HCT116 (cell line): ENCODE results near the gene SNX25. TPM values are rescaled to one million over a fixed set of nuclear protein-coding genes. Genes with fewer than 3 reads are reported as not detected.

Experiments
- ATAC-seq: fragments of 200-7000 bp; cut with Tn5 transposase; 2 replicates; pipeline ENCODE4 v1.9.1; 2020; ENCODE audit warnings: mild to moderate bottlenecking, moderate library complexity
- BruUV-seq: library from RNA; stranded (reverse); fragments of 400-500 nt; replicated peaks from 2 replicates; lab custom pipeline; 2021; lab: Mats Ljungman, UMichigan
- CTCF ChIA-PET: fragments of 300-600 bp; sonication (Branson Sonifier 250); formaldehyde crosslinking; loops from one replicate; lab custom pipeline; 2021; ENCODE audit warnings: antibody characterized with exemption; lab: Charles Lee
- POLR2A ChIA-PET: fragments of 300-600, 350-600 bp; sonication (Branson Sonifier 250); formaldehyde crosslinking; loops from one replicate; lab custom pipeline; 2021; ENCODE audit warnings: antibody characterized with exemption; lab: Charles Lee
- RAD21 ChIA-PET, 2 experiments: fragments of 300-600 bp; sonication (Branson Sonifier 250); formaldehyde crosslinking; loops; one replicate each; lab custom pipeline; 2023; ENCODE audit warnings: low total read pairs in 2 of 2; ENCODE audit not compliant: uncharacterized antibody in 2 of 2, unreplicated experiment in 2 of 2, low non-redundant PET in 1 of 2; lab: Charles Lee
- DNase-seq: peaks from one replicate; pipeline ENCODE4 v3.0.0-alpha.2; 2010; ENCODE audit warnings: low read depth, low spot score
- H2AFZ ChIP-seq: fragments of 200-600 bp; shearing (Covaris generic), sonication (generic); 2 replicates; pipeline ENCODE4 v1.6.1; 2017; ENCODE audit warnings: low read depth, mixed run types, mixed read lengths, antibody characterized with exemption, low read length; ENCODE audit not compliant: poor library complexity, severe bottlenecking
- H3K27ac ChIP-seq: 2 replicates; pipeline ENCODE4 v1.5.1; 2012; ENCODE audit warnings: low read depth, low read length
- H3K27me3 ChIP-seq: fragments of 200-600 bp; sonication (generic); 2 replicates; pipeline ENCODE4 v1.6.1; 2016; ENCODE audit warnings: mixed run types, low read length, mixed read lengths; ENCODE audit not compliant: insufficient read depth
- H3K36me3 ChIP-seq, 2 experiments: fragments of 200-500 bp in 1 of 2; fragments of 200-600 bp in 1 of 2; sonication (Bioruptor generic) in 1 of 2; sonication (generic) in 1 of 2; 2 replicates each; pipeline versions ENCODE4 v1.5.1 to v1.6.1; 2014 to 2016; ENCODE audit warnings: low read length in 2 of 2, inconsistent platforms in 1 of 2, mixed read lengths in 1 of 2, mixed run types in 1 of 2; ENCODE audit not compliant: insufficient read depth in 2 of 2, control insufficient read depth in 1 of 2
- H3K4me1 ChIP-seq, 2 experiments: fragments of 200-600 bp in 1 of 2; sonication (generic) in 1 of 2; 2 replicates each; pipeline versions ENCODE4 v1.5.1 to v1.6.1; 2012 to 2017; ENCODE audit warnings: low read length in 2 of 2, inconsistent platforms in 1 of 2, mild to moderate bottlenecking in 1 of 2, mixed read lengths in 1 of 2, mixed run types in 1 of 2, moderate library complexity in 1 of 2; ENCODE audit not compliant: insufficient read depth in 2 of 2, control insufficient read depth in 1 of 2
- H3K4me2 ChIP-seq: fragments of 200-600 bp; sonication (generic); 2 replicates; pipeline ENCODE4 v1.6.1; 2017; ENCODE audit warnings: mixed run types, low read length, mixed read lengths
- H3K4me3 ChIP-seq, 2 experiments: fragments of 200-600 bp in 1 of 2; sonication (generic) in 1 of 2; replicated peaks in 1 of 2; 2 replicates each; pipeline ENCODE4 v1.5.1; 2011 to 2016; ENCODE audit warnings: low read length in 2 of 2, control low read depth in 1 of 2, low read depth in 1 of 2, mild to moderate bottlenecking in 1 of 2, mixed read lengths in 1 of 2, mixed run types in 1 of 2
- H3K79me2 ChIP-seq: fragments of 200-600 bp; sonication (generic); 2 replicates; pipeline ENCODE4 v1.6.1; 2017; ENCODE audit warnings: mild to moderate bottlenecking, mixed run types, low read length, moderate library complexity, mixed read lengths; ENCODE audit not compliant: insufficient read depth
- H3K9ac ChIP-seq: fragments of 200-600 bp; sonication (generic); 2 replicates; pipeline ENCODE4 v1.6.1; 2016; ENCODE audit warnings: low read length, mixed read lengths
- H3K9me2 ChIP-seq: fragments of 200-600 bp; sonication (generic), shearing (Covaris generic); 2 replicates; pipeline ENCODE4 v1.6.1; 2017; ENCODE audit warnings: mixed run types, mild to moderate bottlenecking, moderate library complexity; ENCODE audit not compliant: insufficient read depth
- H3K9me3 ChIP-seq, 2 experiments: fragments of 200-500 bp in 1 of 2; fragments of 200-600 bp in 1 of 2; sonication (Bioruptor generic) in 1 of 2; sonication (generic) in 1 of 2; 2 replicates each; pipeline ENCODE4 v1.6.1; 2014 to 2017; ENCODE audit warnings: low read length in 2 of 2, mixed read lengths in 2 of 2, inconsistent platforms in 1 of 2, low read depth in 1 of 2, mild to moderate bottlenecking in 1 of 2, mixed run types in 1 of 2, moderate library complexity in 1 of 2; ENCODE audit not compliant: control insufficient read depth in 1 of 2, insufficient read depth in 1 of 2
- H4K20me1 ChIP-seq: fragments of 200-600 bp; sonication (generic), shearing (Covaris generic); 2 replicates; pipeline ENCODE4 v1.6.1; 2017; ENCODE audit warnings: mixed run types, mild to moderate bottlenecking, moderate library complexity; ENCODE audit not compliant: insufficient read depth
- CBX3 ChIP-seq: IDR thresholded peaks from 2 replicates; pipeline ENCODE4 v1.6.1; 2012; ENCODE audit warnings: low read depth
- CEBPB ChIP-seq: IDR thresholded peaks from 2 replicates; pipeline ENCODE4 v1.6.1; 2012; ENCODE audit warnings: low read depth
- EGR1 ChIP-seq: IDR thresholded peaks from 2 replicates; pipeline ENCODE4 v1.6.1; 2012; ENCODE audit warnings: low read depth
- ELF1 ChIP-seq: IDR thresholded peaks from 2 replicates; pipeline ENCODE4 v1.6.1; 2012; ENCODE audit warnings: low read depth, borderline replicate concordance
- EZH2 ChIP-seq: fragments of 200-600 bp; sonication (generic); IDR thresholded peaks from 2 replicates; pipeline ENCODE4 v1.6.1; 2017; ENCODE audit warnings: antibody characterized with exemption, mixed run types
- FOSL1 ChIP-seq: IDR thresholded peaks from 2 replicates; pipeline ENCODE4 v1.6.1; 2012; ENCODE audit warnings: low read depth
- JUND ChIP-seq: IDR thresholded peaks from 2 replicates; pipeline ENCODE4 v1.6.1; 2012
- POLR2AphosphoS5 ChIP-seq: IDR thresholded peaks from 2 replicates; pipeline ENCODE4 v1.6.1; 2011; ENCODE audit warnings: mild to moderate bottlenecking, low read depth, low read length, moderate library complexity
- SIN3A ChIP-seq: IDR thresholded peaks from 2 replicates; pipeline ENCODE4 v1.6.1; 2012; ENCODE audit warnings: low read depth
- SP1 ChIP-seq: IDR thresholded peaks from 2 replicates; pipeline ENCODE4 v1.6.1; 2012; ENCODE audit warnings: low read depth
- SRF ChIP-seq: IDR thresholded peaks from 2 replicates; pipeline ENCODE4 v1.6.1; 2012; ENCODE audit warnings: low read depth
- YY1 ChIP-seq: IDR thresholded peaks from 2 replicates; pipeline ENCODE4 v1.6.1; 2011; ENCODE audit warnings: low read length, low read depth, moderate library complexity, mild to moderate bottlenecking; ENCODE audit not compliant: insufficient replicate concordance; ENCODE audit errors: extremely low read depth
- ZNF274 ChIP-seq: fragments of 200-500 bp; sonication (Bioruptor generic); IDR thresholded peaks from 2 replicates; pipeline ENCODE4 v1.6.1; 2014; ENCODE audit warnings: mild to moderate bottlenecking, low read depth, low read length, inconsistent platforms
- intact Hi-C: fragments of 100-400 bp; cut with micrococcal nuclease; formaldehyde crosslinking; loops from 2 replicates; pipeline ENCODE4 v1.10.0; 2022
- total RNA-seq: library from RNA; stranded (reverse); gene quantifications from one replicate; pipeline ENCODE4 v1.2.1, GENCODE V29; 2021; ENCODE audit not compliant: unreplicated experiment
- TF ChIP-seq, protein P1 (sequence below): IDR thresholded peaks from 2 replicates; pipeline ENCODE4 v1.6.1; 2011; ENCODE audit warnings: mild to moderate bottlenecking, low read length, moderate library complexity; ENCODE audit not compliant: insufficient replicate concordance; ENCODE audit errors: extremely low read depth
- TF ChIP-seq, protein P2 (sequence below): IDR thresholded peaks from 2 replicates; pipeline ENCODE4 v1.6.1; 2012

Gene SNX25
- total RNA-seq, 1 experiment from 2014 or later = 20.9 TPM

DNA sequence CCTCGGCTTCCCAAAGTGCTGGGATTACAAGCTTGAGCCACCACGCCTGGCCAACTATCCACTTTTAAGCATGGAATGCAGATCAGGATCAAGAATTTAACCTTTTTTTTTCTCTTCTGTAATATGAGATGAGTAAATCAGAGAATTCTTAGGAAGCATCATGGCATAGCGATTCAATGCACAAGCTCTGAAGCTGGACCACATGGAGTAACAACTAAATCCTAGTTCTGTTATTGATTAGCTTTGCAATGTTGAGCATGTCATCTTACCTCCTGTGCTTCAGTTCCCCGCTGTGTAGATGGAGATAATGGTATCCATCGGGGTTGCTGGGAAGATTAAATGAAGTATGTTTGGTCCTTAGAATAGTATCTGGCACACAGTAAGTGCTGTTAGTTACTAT, 1.9 kb upstream of the SNX25 start:
- intact Hi-C loops = no loop called here
- no peaks in the 10 kb centered on the region for H4K20me1 ChIP-seq
- no peaks in the 10 kb centered on the region for H3K9me3 ChIP-seq
- H3K9ac ChIP-seq = no peak overlapping the region
- H2AFZ ChIP-seq = no peak overlapping the region
- no peak overlapping the region for H3K4me3 ChIP-seq
- ChIA-PET CTCF (no interaction called here), RAD21 (no interaction called here), POLR2A (no interaction called here)
- no peak for TF ChIP-seq FOSL1
- TF ChIP-seq CEBPB = no peak
- no peak for TF ChIP-seq ZNF274
- TF ChIP-seq CBX3 = no peak
- TF ChIP-seq EZH2 = no peak
- TF ChIP-seq YY1 = no peak
- TF ChIP-seq SIN3A = no peak
- TF ChIP-seq, protein P1, sequence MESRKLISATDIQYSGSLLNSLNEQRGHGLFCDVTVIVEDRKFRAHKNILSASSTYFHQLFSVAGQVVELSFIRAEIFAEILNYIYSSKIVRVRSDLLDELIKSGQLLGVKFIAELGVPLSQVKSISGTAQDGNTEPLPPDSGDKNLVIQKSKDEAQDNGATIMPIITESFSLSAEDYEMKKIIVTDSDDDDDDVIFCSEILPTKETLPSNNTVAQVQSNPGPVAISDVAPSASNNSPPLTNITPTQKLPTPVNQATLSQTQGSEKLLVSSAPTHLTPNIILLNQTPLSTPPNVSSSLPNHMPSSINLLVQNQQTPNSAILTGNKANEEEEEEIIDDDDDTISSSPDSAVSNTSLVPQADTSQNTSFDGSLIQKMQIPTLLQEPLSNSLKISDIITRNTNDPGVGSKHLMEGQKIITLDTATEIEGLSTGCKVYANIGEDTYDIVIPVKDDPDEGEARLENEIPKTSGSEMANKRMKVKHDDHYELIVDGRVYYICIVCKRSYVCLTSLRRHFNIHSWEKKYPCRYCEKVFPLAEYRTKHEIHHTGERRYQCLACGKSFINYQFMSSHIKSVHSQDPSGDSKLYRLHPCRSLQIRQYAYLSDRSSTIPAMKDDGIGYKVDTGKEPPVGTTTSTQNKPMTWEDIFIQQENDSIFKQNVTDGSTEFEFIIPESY = no peak
- TF ChIP-seq EGR1 = no peak
- no peak for TF ChIP-seq SP1
- TF ChIP-seq SRF = no peak
- TF ChIP-seq, protein P2, sequence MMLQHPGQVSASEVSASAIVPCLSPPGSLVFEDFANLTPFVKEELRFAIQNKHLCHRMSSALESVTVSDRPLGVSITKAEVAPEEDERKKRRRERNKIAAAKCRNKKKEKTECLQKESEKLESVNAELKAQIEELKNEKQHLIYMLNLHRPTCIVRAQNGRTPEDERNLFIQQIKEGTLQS = no peak
- no peak for TF ChIP-seq ELF1
- TF ChIP-seq JUND = no peak
- TF ChIP-seq POLR2AphosphoS5 = no peak
- ATAC-seq (no peak), DNase-seq (no peak)
- H3K79me2 ChIP-seq = peaks cover 32% of the 10 kb centered on the region
- no TSS peak for BruUV-seq
- H3K4me2 ChIP-seq = no peak overlapping the region
- H3K36me3 ChIP-seq = no peaks in the 10 kb centered on the region
- H3K27me3 ChIP-seq = no peaks in the 10 kb centered on the region
- H3K9me2 ChIP-seq = no peaks in the 10 kb centered on the region
- H3K27ac ChIP-seq = no peak overlapping the region
- peaks cover 30 to 42% of the 10 kb centered on the region in 2 experiments for H3K4me1 ChIP-seq
